ENCODE results near the gene RGS19.

DNA sequence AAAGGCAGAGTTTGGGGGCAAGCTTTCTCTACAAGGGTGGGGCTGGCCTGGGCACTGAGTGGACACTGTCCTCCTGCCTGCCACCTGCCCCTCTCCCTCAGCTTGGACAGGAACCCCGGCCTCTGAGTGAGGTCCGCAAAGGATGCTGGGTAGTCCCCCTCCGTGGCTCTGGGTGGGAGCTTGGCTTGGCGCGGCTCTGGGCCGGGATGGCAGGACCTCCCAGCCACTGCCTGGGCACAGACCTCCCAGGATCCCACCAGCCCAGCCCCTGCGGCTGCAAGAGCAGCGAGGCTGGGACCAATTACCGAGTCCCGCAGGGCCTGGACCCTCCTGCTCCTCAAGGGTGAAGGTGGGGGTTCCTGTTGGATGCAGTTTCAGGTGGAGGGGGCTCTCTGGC lies 27.0 kb downstream of the RGS19 start:
- TF ChIP-seq, protein P1, sequence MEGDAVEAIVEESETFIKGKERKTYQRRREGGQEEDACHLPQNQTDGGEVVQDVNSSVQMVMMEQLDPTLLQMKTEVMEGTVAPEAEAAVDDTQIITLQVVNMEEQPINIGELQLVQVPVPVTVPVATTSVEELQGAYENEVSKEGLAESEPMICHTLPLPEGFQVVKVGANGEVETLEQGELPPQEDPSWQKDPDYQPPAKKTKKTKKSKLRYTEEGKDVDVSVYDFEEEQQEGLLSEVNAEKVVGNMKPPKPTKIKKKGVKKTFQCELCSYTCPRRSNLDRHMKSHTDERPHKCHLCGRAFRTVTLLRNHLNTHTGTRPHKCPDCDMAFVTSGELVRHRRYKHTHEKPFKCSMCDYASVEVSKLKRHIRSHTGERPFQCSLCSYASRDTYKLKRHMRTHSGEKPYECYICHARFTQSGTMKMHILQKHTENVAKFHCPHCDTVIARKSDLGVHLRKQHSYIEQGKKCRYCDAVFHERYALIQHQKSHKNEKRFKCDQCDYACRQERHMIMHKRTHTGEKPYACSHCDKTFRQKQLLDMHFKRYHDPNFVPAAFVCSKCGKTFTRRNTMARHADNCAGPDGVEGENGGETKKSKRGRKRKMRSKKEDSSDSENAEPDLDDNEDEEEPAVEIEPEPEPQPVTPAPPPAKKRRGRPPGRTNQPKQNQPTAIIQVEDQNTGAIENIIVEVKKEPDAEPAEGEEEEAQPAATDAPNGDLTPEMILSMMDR (conservative IDR thresholded peaks at IDR 0.05; ENCODE audit: low read depth, low read length), result no peak
- no peak for TF ChIP-seq EZH2 (IDR thresholded peaks at IDR 0.05; ENCODE audit: borderline replicate concordance, low read depth, low read length, poor library complexity, severe bottlenecking)
